Measurements from ENCODE around the gene SIGLEC11. TPM values are rescaled to one million over a fixed set of nuclear protein-coding genes. Genes with fewer than 3 reads are reported as not detected.
A peak's percentile ranks its signal among the peaks of the same experiment; 100 is the strongest.

SIGLEC11 gene
- total and polyA plus RNA-seq, 12 donors, result 11.2 to 180 (median 50.5) TPM

DNA sequence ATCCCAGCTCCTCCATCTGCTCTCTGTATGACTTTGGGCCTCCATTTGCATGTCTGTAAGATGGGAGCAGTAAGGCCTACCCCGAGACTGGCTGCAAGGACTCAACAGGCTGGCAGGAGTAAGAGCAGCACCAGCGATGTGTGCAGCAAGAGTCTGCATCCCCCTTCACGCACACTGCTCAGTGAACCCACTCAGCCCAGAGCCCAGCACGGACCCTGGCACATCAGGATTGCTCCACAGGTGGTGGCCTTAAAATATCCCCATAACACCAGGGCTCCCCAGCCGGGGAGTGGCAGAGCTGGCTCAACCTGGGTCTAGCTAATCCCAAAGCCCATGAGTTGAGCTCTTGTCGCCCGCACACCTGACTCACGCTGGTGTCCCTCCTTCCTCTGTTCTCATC is 40.8 kb upstream of the SIGLEC11 start:
- H3K27ac ChIP-seq, result peak overlapping the region in 1 of 5 donors; percentile 14
- no peak for DNase-seq
- peaks cover 10 to 20% of the 10 kb centered on the region in 2 donors for H3K4me1 ChIP-seq (replicated peaks in 1 of 2)
- peaks cover 0 to 78% of the 10 kb centered on the region in 2 donors for H3K36me3 ChIP-seq (replicated peaks in 1 of 2)
- TF ChIP-seq, protein P1, sequence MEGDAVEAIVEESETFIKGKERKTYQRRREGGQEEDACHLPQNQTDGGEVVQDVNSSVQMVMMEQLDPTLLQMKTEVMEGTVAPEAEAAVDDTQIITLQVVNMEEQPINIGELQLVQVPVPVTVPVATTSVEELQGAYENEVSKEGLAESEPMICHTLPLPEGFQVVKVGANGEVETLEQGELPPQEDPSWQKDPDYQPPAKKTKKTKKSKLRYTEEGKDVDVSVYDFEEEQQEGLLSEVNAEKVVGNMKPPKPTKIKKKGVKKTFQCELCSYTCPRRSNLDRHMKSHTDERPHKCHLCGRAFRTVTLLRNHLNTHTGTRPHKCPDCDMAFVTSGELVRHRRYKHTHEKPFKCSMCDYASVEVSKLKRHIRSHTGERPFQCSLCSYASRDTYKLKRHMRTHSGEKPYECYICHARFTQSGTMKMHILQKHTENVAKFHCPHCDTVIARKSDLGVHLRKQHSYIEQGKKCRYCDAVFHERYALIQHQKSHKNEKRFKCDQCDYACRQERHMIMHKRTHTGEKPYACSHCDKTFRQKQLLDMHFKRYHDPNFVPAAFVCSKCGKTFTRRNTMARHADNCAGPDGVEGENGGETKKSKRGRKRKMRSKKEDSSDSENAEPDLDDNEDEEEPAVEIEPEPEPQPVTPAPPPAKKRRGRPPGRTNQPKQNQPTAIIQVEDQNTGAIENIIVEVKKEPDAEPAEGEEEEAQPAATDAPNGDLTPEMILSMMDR (IDR thresholded peaks at IDR 0.05), result no peak
- TF ChIP-seq POLR2A (IDR thresholded peaks at IDR 0.05), result no peak
- 72 to 94% (median 92%) methylated on average over 4 to 8 of the region's 8 CpGs for WGBS, 4 donors
- H3K4me3 ChIP-seq, result no peak overlapping the region
- intact Hi-C loops (cut with DNase I), result no loop called here
- H3K27me3 ChIP-seq, result no peaks in the 10 kb centered on the region
- H3K9me3 ChIP-seq (replicated peaks in 1 of 3), result no peaks in the 10 kb centered on the region

DNA sequence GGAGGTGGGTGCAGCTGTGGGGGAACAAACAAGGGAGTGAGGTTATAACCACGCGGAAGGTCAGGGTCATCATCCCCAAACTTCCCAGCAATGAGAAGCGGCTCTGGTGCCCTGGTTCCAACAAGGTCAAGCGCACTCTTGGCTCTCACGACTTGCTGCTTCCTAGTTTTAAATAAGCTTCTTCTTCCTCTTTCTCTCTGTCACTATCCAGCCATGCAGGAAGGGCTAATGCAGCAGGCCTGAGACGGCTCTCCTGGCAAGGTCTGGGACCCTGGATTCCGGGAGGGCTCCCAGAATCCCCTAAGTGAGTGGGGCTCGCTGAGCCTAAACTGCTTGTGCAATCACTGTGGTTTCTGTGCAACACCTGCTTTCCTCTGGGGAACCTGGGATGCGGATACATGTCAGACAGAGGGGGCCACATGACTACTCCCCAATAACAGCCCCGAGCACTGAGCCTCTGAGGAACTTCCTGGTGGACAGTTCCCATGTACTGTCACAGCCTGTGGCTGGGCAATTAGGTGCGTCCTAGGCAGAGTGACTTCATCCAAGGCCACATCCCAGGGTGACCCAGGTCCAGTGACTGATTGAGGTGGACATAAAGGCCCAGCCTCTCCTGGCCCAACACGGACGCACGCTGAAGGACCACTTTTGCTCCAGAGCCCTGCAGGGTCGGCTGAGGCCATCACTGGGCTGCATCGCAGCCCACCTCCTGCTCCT is 40.0 kb upstream of the SIGLEC11 start:
- DNase-seq, result peak in 5 of 7 donors; percentile 51 to 68 (median 58)
- H3K27ac ChIP-seq, result peak overlapping the region in 1 of 5 donors; percentile 14
- no peaks in the 10 kb centered on the region for H3K9me3 ChIP-seq (replicated peaks in 1 of 3)
- TF ChIP-seq POLR2A (IDR thresholded peaks at IDR 0.05), result no peak
- TF ChIP-seq, protein P1 (IDR thresholded peaks at IDR 0.05), result no peak
- peaks cover 0 to 80% of the 10 kb centered on the region in 2 donors for H3K36me3 ChIP-seq (replicated peaks in 1 of 2)
- no peaks in the 10 kb centered on the region for H3K27me3 ChIP-seq
- peaks cover 10 to 20% of the 10 kb centered on the region in 2 donors for H3K4me1 ChIP-seq (replicated peaks in 1 of 2)
- no peak overlapping the region for H3K4me3 ChIP-seq
- intact Hi-C loops (cut with DNase I), result no loop called here
- 52 to 67% (median 60%) methylated on average over 9 to 16 of the region's 16 CpGs for WGBS, 4 donors

DNA sequence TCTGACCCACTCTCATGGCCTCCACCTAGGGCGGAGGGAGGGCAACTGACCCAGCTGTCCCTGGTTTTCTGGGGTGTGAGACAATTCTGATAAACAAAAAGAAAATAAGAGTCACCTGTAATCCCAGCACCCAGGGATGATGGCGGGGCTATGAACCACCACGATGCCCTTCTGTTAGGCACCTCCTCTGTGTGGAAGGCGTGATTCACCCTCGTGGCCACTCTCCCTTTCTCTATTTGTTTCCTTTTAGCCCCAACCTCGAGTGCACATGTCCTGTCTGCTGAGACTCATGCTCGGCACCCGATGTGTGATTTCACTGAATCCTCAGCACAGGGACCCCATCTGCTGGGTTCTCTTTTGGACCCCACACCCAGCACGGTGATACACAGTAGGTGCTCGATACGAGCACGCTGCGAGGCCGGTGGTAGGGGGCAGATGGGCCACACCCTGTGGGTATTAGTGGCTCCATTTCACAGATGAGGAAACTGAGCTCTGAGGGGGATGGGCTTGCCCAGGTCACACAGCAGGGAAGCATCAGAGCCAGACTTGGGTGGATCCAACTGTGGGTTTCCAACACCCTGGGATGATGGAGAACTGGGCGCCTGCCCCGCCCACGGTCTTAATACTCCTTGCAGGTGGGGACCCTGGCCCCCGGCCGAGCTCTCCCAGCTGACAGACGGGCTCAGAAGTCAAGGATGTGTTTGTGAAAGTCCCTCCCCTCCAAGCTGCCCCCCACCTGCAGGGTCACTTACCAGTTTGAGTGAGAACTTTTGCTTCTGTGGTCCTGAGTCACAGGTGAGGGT is 39.3 kb upstream of the SIGLEC11 start:
- intact Hi-C loops (cut with DNase I), result no loop called here
- WGBS, 4 donors, result 79 to 91% (median 91%) methylated on average over 9 to 20 of the region's 20 CpGs
- H3K36me3 ChIP-seq (replicated peaks in 1 of 2), result peaks cover 0 to 79% of the 10 kb centered on the region in 2 donors

More for the DNA sequence above, 39.3 kb upstream of the SIGLEC11 start:
- Histone ChIP-seq H3K4me3 (no peak overlapping the region), H3K4me1 (replicated peaks in 1 of 2) (peaks cover 10 to 20% of the 10 kb centered on the region in 2 donors), H3K9me3 (replicated peaks in 1 of 3) (no peaks in the 10 kb centered on the region), H3K27me3 (no peaks in the 10 kb centered on the region), H3K27ac (no peak overlapping the region)
- no peak for TF ChIP-seq POLR2A (IDR thresholded peaks at IDR 0.05)
- TF ChIP-seq, protein P1 (IDR thresholded peaks at IDR 0.05), result no peak
- no peak for DNase-seq

All from adrenal gland (tissue), 12 donors.